Muscle of leg (tissue), 11 donors: ENCODE results near the gene GALNT8. TPM values are rescaled to one million over a fixed set of nuclear protein-coding genes. Genes with fewer than 3 reads are reported as not detected.

Experiments
- DNase-seq: peaks from one replicate; pipeline ENCODE4 v3.0.0; 2013
- H3K27ac ChIP-seq: one replicate; pipeline ENCODE4 v1.5.1; 2013; ENCODE audit warnings: mild to moderate bottlenecking, low read length, control low read depth
- H3K27me3 ChIP-seq: one replicate; pipeline ENCODE4 v1.6.1; 2013; ENCODE audit warnings: low read length; ENCODE audit not compliant: control insufficient read depth, insufficient read depth
- H3K36me3 ChIP-seq: one replicate; pipeline ENCODE4 v1.6.1; 2013; ENCODE audit warnings: low read length; ENCODE audit not compliant: control insufficient read depth, insufficient read depth
- H3K4me1 ChIP-seq: one replicate; pipeline ENCODE4 v1.6.1; 2013; ENCODE audit warnings: low read length; ENCODE audit not compliant: control insufficient read depth, insufficient read depth
- H3K4me3 ChIP-seq: one replicate; pipeline ENCODE4 v1.5.1; 2013; ENCODE audit warnings: low read length, control low read depth
- H3K9me3 ChIP-seq: replicated peaks from 2 replicates; pipeline ENCODE4 v1.6.1; 2013; ENCODE audit warnings: low read depth, low read length; ENCODE audit not compliant: control insufficient read depth
- WGBS: methylation state at CpG from one replicate; pipeline ENCODE4 v1.1.5; 2013; ENCODE audit warnings: missing lambda C conversion rate; ENCODE audit not compliant: insufficient coverage; 5-methylcytosine and 5-hydroxymethylcytosine counted together
- polyA plus RNA-seq, 8 donors: library from polyadenylated mRNA; unstranded; fragments of 120-200 nt; gene quantifications; one replicate each; pipeline versions ENCODE4 v1.2.1 to v1.2.3, GENCODE V29; 2013; ENCODE audit warnings: inconsistent platforms in 1 of 8, low replicate concordance in 1 of 8; ENCODE audit not compliant: insufficient read length in 8 of 8, insufficient read depth in 1 of 8
- total RNA-seq: library from RNA; stranded (reverse); fragments of 120-200 nt; gene quantifications from one replicate; pipeline ENCODE4 v1.2.4, GENCODE V29; 2013

GALNT8 gene
- total and polyA plus RNA-seq, 9 donors, result 4.8 to 9.6 (median 6.6) TPM

DNA sequence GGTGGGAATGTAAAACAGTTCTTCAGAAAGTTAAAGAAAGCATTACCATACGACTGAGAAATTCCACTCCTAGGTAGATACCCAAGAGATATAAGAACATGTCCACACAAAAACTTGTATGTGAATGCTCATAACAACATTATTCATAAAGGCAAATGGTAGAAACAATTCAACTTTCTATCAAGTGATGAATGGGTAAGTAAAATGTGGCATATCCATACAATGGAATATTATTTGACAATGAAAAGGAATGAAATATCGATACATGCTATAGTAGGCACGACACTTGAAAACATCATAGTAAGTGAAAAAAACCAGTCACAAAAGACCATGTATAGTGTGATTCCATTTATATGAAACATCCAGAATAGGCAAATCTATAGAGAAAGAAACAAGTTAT lies 71.3 kb downstream of the GALNT8 start:
- no CpG with 5 or more reads among the region's 3 CpGs for WGBS
- peaks cover 3% of the 10 kb centered on the region for H3K27me3 ChIP-seq
- no peak for DNase-seq
- no peak overlapping the region for H3K27ac ChIP-seq
- H3K9me3 ChIP-seq, result no peaks in the 10 kb centered on the region
- H3K4me1 ChIP-seq, result peaks cover 3% of the 10 kb centered on the region
- no peak overlapping the region for H3K4me3 ChIP-seq
- no peaks in the 10 kb centered on the region for H3K36me3 ChIP-seq

DNA sequence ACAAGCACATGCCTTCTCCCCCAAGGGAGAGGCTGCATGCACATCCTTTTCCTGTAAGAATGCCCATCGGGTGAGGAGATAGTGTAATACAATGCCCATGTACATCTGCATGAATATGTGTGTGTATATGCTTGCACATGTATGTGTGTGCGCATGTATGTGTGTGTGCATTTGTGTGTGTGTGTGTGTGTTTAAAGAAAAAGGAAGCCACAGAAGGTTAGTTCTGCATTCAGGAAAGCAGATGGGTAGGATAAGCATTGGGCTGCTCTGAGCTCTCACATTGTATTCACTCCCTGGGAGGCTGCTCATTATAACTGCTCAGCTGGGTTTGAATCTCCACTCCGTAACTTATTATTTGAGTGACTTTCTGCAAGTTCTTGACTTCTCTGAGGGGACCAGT lies 74.3 kb downstream of the GALNT8 start:
- no peak for DNase-seq
- 100% methylated on average over 1 of the region's 3 CpGs for WGBS
- Histone ChIP-seq H3K9me3 (no peaks in the 10 kb centered on the region), H3K27ac (no peak overlapping the region), H3K4me3 (no peak overlapping the region), H3K36me3 (no peaks in the 10 kb centered on the region), H3K27me3 (peaks cover 13% of the 10 kb centered on the region), H3K4me1 (peaks cover 3% of the 10 kb centered on the region)

DNA sequence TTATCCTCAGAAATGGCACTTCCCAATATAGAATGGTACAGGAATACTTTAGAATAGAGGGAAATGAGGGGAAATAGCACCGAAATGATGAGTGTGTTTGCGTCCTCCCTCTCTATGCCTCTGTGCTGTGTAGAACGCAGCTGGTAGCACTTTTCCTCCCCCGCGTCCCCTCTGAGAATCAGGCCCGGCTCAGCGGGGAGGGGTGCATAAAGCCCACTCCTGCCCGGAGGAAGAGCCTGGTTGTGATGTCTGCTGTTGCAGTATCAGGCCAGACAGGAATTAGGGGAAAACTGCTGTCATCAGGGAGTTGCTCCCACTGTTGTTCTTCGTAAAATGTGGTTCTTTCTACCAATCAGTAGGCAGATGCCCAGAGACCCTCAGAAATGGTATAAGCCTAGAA lies 76.0 kb downstream of the GALNT8 start:
- peaks cover 3% of the 10 kb centered on the region for H3K4me1 ChIP-seq
- H3K36me3 ChIP-seq, result no peaks in the 10 kb centered on the region
- DNase-seq, result no peak
- 21% methylated on average over 6 of the region's 9 CpGs for WGBS
- H3K27me3 ChIP-seq, result peaks cover 15% of the 10 kb centered on the region
- H3K4me3 ChIP-seq, result no peak overlapping the region
- H3K27ac ChIP-seq, result no peak overlapping the region
- no peaks in the 10 kb centered on the region for H3K9me3 ChIP-seq

GRCh38 chr12:4796694-4797482 lies 76.7 kb downstream of the GALNT8 start:
- no peak for DNase-seq
- Histone ChIP-seq H3K27me3 (peaks cover 15% of the 10 kb centered on the region), H3K27ac (no peak overlapping the region), H3K4me1 (peaks cover 3% of the 10 kb centered on the region), H3K36me3 (no peaks in the 10 kb centered on the region), H3K9me3 (no peaks in the 10 kb centered on the region), H3K4me3 (no peak overlapping the region)
- 50% methylated on average over 2 of the region's 9 CpGs for WGBS

- peaks cover 15% of the 10 kb centered on the region for H3K27me3 ChIP-seq
- peaks cover 3% of the 10 kb centered on the region for H3K4me1 ChIP-seq
- no peaks in the 10 kb centered on the region for H3K36me3 ChIP-seq
- no peak overlapping the region for H3K27ac ChIP-seq
- DNase-seq, result no peak
- no peaks in the 10 kb centered on the region for H3K9me3 ChIP-seq
- no peak overlapping the region for H3K4me3 ChIP-seq
Measured at GRCh38 chr12:4800555-4800954, 80.4 kb downstream of the GALNT8 start.

- no peaks in the 10 kb centered on the region for H3K9me3 ChIP-seq
- H3K4me3 ChIP-seq, result no peak overlapping the region
- H3K27ac ChIP-seq, result no peak overlapping the region
- H3K36me3 ChIP-seq, result no peaks in the 10 kb centered on the region
- DNase-seq, result no peak
- peaks cover 13% of the 10 kb centered on the region for H3K27me3 ChIP-seq
- H3K4me1 ChIP-seq, result no peaks in the 10 kb centered on the region
- WGBS, result no CpG with 5 or more reads among the region's 2 CpGs
Measured at GRCh38 chr12:4802841-4803240, 82.6 kb downstream of the GALNT8 start.

- H3K27me3 ChIP-seq, result peaks cover 34% of the 10 kb centered on the region
- no peak for DNase-seq
- H3K4me1 ChIP-seq, result peaks cover 13% of the 10 kb centered on the region
- no peaks in the 10 kb centered on the region for H3K9me3 ChIP-seq
- 59% methylated on average over 6 of the region's 8 CpGs for WGBS
- peaks cover 3% of the 10 kb centered on the region for H3K36me3 ChIP-seq
- H3K4me3 ChIP-seq, result no peak overlapping the region
- H3K27ac ChIP-seq, result no peak overlapping the region
Measured at GRCh38 chr12:4806439-4807115, 86.4 kb downstream of the GALNT8 start.

GRCh38 chr12:4807116-4807783 lies 87.0 kb downstream of the GALNT8 start:
- Histone ChIP-seq H3K36me3 (peaks cover 5% of the 10 kb centered on the region), H3K4me1 (peaks cover 13% of the 10 kb centered on the region), H3K4me3 (no peak overlapping the region), H3K27ac (no peak overlapping the region), H3K27me3 (peaks cover 34% of the 10 kb centered on the region), H3K9me3 (no peaks in the 10 kb centered on the region)
- DNase-seq, result no peak
- WGBS, result no CpG with 5 or more reads among the region's 6 CpGs

- Histone ChIP-seq H3K4me3 (no peak overlapping the region), H3K9me3 (no peaks in the 10 kb centered on the region), H3K4me1 (peaks cover 13% of the 10 kb centered on the region), H3K36me3 (peaks cover 5% of the 10 kb centered on the region), H3K27ac (no peak overlapping the region), H3K27me3 (peaks cover 35% of the 10 kb centered on the region)
- 63% methylated on average over 2 of the region's 2 CpGs for WGBS
- DNase-seq, result no peak
Measured at GRCh38 chr12:4807813-4808212, 87.6 kb downstream of the GALNT8 start.

- H3K9me3 ChIP-seq, result no peaks in the 10 kb centered on the region
- WGBS, result 2% methylated on average over 34 of the region's 35 CpGs
- peaks cover 13% of the 10 kb centered on the region for H3K4me1 ChIP-seq
- H3K27ac ChIP-seq, result no peak overlapping the region
- H3K36me3 ChIP-seq, result peaks cover 5% of the 10 kb centered on the region
- H3K4me3 ChIP-seq, result peak overlapping the region; percentile 67
- H3K27me3 ChIP-seq, result peaks cover 35% of the 10 kb centered on the region
- DNase-seq, result peak; percentile 90
Measured at GRCh38 chr12:4809013-4809448, 88.8 kb downstream of the GALNT8 start.
